ENCODE measurements around the gene MARK1. TPM values are rescaled to one million over a fixed set of nuclear protein-coding genes. Genes with fewer than 3 reads are reported as not detected.

MARK1 gene
- total and polyA plus RNA-seq, 2 of the 13 experiments (the other 11 are each of a cell fraction or from before 2014, with no cell fraction given), result not detected

DNA sequence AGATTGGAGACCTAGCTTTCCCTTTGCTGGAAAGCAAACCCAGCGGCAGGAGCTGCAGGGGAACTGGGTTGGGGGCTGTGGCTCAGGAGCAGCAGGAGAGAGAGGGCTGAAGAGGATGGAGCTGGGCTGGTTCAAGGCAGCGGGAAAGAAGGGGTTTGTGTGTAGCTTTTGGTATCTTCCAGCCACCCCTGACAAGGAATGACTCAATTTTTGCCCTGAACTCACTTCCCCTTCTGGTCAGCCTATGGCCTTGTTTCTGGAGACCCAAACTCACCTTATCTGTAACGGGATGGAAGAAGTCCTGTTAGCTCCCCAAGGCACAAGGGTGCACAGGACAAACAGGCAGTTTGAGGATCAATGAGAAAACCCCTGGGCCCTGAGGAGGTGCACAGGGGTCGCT, 175.4 kb downstream of the MARK1 start:
- ChIA-PET POLR2A (interaction anchor here (0.9 kb wide), 1 partner anchor 45 kb away, joined by 4 read pairs; the partner anchor contains the start of gene MTARC2), CTCF (ENCODE audit: low intra/inter-chr PET ratio, low total read pairs) (no interaction called here)
- in situ Hi-C loops (cut with HindIII; ENCODE audit: extremely low pct_ligation_motif_present, low pct_unique_long_range_greater_than_20kb) (no loop called here), intact Hi-C loops (cut with micrococcal nuclease; ENCODE audit: unreplicated experiment) (no loop called here)
- Histone ChIP-seq H3K27me3 (ENCODE audit: control insufficient read depth in 1 of 2, insufficient read depth in 2 of 2, low read length in 2 of 2) (no peaks in the 10 kb centered on the region), H4K20me1 (ENCODE audit: insufficient read depth, low read length) (peaks cover 4% of the 10 kb centered on the region; the same call in 1 of the 2 replicates), H3K4me1 (ENCODE audit: insufficient read depth, low read length) (peaks cover 78% of the 10 kb centered on the region), H3K27ac (ENCODE audit: extremely low read length, insufficient read depth, low read length) (no peak overlapping the region), H3K36me3 (replicated peaks in 1 of 2; ENCODE audit: control insufficient read depth in 1 of 2, insufficient read depth in 2 of 2, low read length in 2 of 2) (peaks cover 0 to 1% of the 10 kb centered on the region in 2 experiments; a peak in 1 of 5 replicates), H3K4me2 (ENCODE audit: low read depth, low read length) (no peak overlapping the region), H3K9me3 (ENCODE audit: low read length) (no peaks in the 10 kb centered on the region), H3K4me3 (replicated peaks in 1 of 3; ENCODE audit: insufficient read depth in 1 of 3, low read depth in 2 of 3, low read length in 3 of 3) (no peak overlapping the region), H2AFZ (ENCODE audit: low read length) (no peak overlapping the region), H3K9ac (ENCODE audit: insufficient read depth, low read depth, low read length) (no peak overlapping the region), H3K79me2 (ENCODE audit: insufficient read depth, low read length) (no peaks in the 10 kb centered on the region)
- no peak for FAIRE-seq
- DNase-seq (ENCODE audit: low spot score), result no peak
- 63% methylated on average over 3 of the region's 4 CpGs for WGBS (ENCODE audit: low lambda C conversion rate)
- BruUV-seq (replicated peaks), result no TSS peak
- no peak for TF ChIP-seq FLYWCH1 (CRISPR knock-in tag; IDR thresholded peaks at IDR 0.05)
- TF ChIP-seq HNRNPK (IDR thresholded peaks at IDR 0.05; ENCODE audit: low read depth, low read length, poor library complexity, severe bottlenecking), result no peak
- no peak for TF ChIP-seq ELF3 (CRISPR knock-in tag; IDR thresholded peaks at IDR 0.05)
- TF ChIP-seq ZNF564 (CRISPR knock-in tag; IDR thresholded peaks at IDR 0.05), result no peak
- TF ChIP-seq RORA (CRISPR knock-in tag; IDR thresholded peaks at IDR 0.05), result no peak
- TF ChIP-seq IRF1 (CRISPR knock-in tag; IDR thresholded peaks at IDR 0.05; ENCODE audit: low read depth), result no peak
- TF ChIP-seq ZNF709 (CRISPR knock-in tag; IDR thresholded peaks at IDR 0.05), result no peak
- TF ChIP-seq PHB2 (IDR thresholded peaks at IDR 0.05; ENCODE audit: partially characterized antibody), result no peak
- TF ChIP-seq ATF2 (CRISPR knock-in tag; IDR thresholded peaks at IDR 0.05), result no peak
- no peak for TF ChIP-seq SIX4 (CRISPR knock-in tag; IDR thresholded peaks at IDR 0.05)
- TF ChIP-seq ZNF549 (CRISPR knock-in tag; IDR thresholded peaks at IDR 0.05), result no peak
- TF ChIP-seq ZNF143 (CRISPR knock-in tag; IDR thresholded peaks at IDR 0.05), result no peak
- TF ChIP-seq NFE2L1 (CRISPR knock-in tag; IDR thresholded peaks at IDR 0.05; ENCODE audit: borderline replicate concordance), result no peak
- no peak for TF ChIP-seq SRY (CRISPR knock-in tag; IDR thresholded peaks at IDR 0.05)
- TF ChIP-seq ZNF567 (CRISPR knock-in tag; IDR thresholded peaks at IDR 0.05; ENCODE audit: borderline replicate concordance), result no peak
- no peak for TF ChIP-seq SCMH1 (CRISPR knock-in tag; IDR thresholded peaks at IDR 0.05; ENCODE audit: borderline replicate concordance)
- no peak for TF ChIP-seq SYNCRIP (IDR thresholded peaks at IDR 0.05; ENCODE audit: insufficient read depth, low read depth, low read length)
- no peak for TF ChIP-seq HNF4G (IDR thresholded peaks at IDR 0.05; ENCODE audit: borderline replicate concordance, low read depth, low read length)
- no peak for TF ChIP-seq HNF4G (CRISPR knock-in tag; IDR thresholded peaks at IDR 0.05; ENCODE audit: borderline replicate concordance, low read depth)
- TF ChIP-seq ZNF235 (CRISPR knock-in tag; IDR thresholded peaks at IDR 0.05; ENCODE audit: borderline replicate concordance), result no peak
- no peak for ATAC-seq
